Fibroblast of the conjunctiva (primary cell): ENCODE results near the gene ZNF346.

Source experiments
- DNase-seq: peaks from one replicate; pipeline ENCODE4 v3.0.0-alpha.2; 2010; ENCODE audit warnings: low read depth

Gene ZNF346

DNA sequence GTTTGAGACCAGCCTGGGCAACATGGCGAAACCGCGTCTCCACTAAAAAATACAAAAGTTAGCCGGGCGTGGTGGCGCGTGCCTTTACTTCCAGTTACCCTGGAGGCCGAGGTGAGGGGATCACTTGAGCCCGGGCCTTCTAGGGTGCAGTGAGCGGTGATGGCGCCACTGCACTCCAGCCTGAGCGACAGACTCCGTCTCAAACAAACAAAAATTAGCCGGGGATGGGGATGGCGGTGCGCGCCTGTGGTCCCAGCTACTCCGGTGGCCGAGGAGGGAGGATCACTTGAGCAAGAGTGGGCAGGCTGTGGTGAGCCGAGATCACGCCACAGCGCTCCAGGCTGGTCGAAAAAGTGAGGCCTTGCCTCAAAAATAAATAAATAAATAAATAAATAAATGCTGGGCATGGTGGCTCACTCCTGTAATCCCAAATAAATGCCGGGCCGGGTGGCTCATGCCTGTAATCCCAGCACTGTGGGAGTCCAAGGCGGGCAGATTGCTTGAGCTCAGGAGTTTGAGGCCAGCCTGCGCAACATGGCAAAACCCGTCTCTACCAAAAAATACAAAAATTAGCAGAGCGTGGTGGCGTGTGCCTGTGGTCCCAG lies 95.0 kb downstream of the ZNF346 start:
- no peak for DNase-seq

DNA sequence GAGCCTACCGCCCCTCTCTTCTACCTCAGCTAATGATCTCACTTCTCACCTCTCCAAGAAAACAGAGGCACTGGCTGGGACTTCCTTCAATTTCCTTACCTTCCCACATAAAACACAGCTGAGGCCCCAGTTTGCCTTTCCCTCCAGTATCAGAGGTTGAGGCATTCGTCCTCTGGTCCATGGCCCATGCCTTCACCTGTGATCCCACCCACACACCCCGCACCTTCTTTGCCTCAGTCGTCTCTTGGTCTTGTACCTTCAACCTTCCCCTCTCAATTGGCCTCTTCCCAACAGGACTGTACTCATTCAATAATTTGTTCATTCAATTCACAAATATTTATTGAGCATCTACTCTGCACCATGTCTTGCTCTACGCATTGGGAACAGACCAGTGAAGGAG lies 100.1 kb downstream of the ZNF346 start:
- no peak for DNase-seq

- no peak for DNase-seq
These were observed 101.4 kb downstream of the ZNF346 start for GRCh38 chr5:177123789-177124485.

- DNase-seq = no peak
These were observed 102.0 kb downstream of the ZNF346 start for GRCh38 chr5:177124486-177124991.

GRCh38 chr5:177126771-177127170 lies 104.3 kb downstream of the ZNF346 start:
- no peak for DNase-seq

- no peak for DNase-seq
These were observed 106.1 kb downstream of the ZNF346 start for GRCh38 chr5:177128551-177128981.

GRCh38 chr5:177130211-177131018 lies 107.9 kb downstream of the ZNF346 start:
- no peak for DNase-seq
